GM18526 (cell line): ENCODE measurements around the gene ZNF277.

Source experiments
- POLR2A ChIP-seq: IDR thresholded peaks from 3 replicates; pipeline ENCODE4 v1.6.1; 2011; ENCODE audit not compliant: insufficient read length; ENCODE audit errors: extremely low read depth

Gene ZNF277

DNA sequence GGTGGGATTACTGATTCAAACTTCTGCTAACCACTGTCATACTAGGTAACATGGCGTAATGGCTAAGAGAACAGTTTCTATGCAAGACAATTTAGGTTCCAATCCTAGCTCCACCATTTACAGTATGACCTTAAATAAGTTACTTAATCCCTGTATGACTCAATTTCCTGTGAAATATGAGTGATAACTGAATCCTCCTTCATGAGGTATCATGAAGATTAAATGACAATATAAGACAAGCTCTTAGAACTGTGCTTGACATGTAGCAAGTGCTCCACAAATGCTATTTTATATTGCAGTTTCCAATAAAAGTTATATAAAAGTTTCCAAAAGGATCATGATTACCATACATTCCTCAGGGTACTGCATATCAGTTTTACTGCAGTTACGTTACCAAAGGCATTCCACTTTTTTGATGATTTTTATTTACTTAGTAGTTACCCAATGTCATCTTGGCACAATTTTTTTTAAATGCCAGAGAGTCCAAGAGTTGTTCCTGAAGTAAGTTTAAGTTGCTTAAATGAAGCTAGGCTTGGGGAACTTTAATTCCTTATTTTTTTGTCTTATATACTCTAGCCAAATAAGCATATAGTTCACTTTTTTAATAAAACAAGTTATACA, 7.3 kb upstream of the ZNF277 start:
- TF ChIP-seq POLR2A, result no peak

DNA sequence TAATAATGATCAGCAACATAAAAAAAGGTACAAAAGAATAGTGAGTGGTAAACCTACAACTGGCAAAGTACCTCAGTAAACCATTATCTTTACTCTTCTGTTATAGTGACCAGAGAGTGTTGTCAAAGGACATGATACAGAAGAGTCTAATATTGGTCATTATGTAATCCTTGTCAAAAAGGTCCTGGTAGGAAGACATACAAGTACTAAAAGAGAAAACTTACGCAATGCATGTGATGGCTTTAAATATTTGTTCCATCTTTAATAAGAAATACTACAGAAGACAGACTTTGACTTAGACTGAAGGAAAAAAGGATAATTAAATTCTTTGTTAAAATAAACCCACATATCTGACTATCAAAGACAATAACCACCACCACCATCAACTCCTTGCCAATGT, 6.8 kb upstream of the ZNF277 start:
- no peak for TF ChIP-seq POLR2A

DNA sequence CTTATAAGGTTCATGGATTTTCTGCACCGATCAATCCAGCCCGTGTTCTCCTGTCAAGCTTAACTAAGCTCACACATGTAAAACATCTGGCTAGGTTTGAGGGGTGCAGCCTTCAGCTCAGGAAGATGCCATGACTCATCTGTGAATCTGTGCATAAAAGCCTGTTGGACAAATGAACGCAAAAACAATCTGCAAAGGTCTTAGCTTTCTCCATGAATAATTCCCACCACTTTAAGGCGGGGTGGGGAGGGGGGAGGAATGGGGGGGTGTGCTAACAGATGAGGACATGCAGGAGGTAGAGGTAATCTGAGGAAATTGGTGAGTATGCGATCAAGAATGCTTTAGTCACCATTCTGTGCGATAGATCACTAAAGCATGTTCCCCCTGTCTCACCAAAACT, 5.1 kb upstream of the ZNF277 start:
- TF ChIP-seq POLR2A, result no peak

DNA sequence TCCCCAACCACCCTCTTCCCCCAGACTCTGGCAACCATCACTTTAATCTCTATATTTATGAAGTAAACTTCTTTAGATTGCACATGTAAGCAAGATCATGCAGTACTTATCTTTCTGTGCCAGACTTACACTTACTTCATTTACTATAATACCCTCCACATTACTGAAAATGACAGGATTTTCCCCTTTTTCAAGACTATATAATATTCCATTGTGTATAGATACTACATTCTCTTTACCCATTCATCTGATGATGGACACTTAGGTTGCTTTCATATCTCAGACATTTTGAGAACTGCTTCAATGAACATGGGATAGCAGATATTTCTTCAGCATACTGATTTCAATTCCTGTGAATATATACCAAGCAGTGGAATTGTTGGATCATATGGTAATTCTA, 4.7 kb upstream of the ZNF277 start:
- TF ChIP-seq POLR2A, result no peak

DNA sequence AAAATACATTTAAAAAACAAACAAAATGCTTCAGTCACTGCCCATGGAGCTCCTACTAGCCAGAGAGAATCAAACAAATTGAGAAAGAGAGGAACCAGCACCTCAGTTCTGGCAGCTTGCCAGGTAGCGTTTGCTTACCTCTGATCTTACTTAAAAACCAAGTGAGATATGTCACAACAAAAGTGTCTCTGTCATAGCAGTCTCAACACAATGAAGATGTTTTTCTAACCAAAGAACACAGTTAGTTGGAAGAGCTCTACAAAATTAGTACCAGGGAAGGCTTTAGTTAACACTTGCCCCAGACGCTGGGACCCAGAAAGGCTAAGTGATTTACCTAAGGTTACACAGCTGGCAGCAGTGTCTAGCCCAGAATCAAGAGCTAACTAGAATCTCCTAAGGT, 3.7 kb upstream of the ZNF277 start:
- TF ChIP-seq POLR2A, result no peak

DNA sequence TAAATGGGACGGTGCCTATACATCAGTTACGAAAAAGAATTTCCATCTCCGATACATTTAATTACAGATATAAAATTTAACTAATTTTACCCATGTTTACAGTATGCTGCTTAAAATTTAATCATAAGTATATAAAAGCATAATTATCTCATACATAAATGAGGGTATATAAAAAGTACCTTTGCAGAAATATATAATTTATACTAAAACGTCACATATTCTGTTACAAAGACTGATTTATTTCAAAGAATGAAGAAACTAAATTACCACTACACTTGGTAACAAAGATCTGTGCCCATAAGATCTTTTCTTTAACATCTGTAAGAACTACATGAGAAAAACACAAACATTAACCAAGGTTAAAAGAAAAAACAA, 3.1 kb upstream of the ZNF277 start:
- no peak for TF ChIP-seq POLR2A

DNA sequence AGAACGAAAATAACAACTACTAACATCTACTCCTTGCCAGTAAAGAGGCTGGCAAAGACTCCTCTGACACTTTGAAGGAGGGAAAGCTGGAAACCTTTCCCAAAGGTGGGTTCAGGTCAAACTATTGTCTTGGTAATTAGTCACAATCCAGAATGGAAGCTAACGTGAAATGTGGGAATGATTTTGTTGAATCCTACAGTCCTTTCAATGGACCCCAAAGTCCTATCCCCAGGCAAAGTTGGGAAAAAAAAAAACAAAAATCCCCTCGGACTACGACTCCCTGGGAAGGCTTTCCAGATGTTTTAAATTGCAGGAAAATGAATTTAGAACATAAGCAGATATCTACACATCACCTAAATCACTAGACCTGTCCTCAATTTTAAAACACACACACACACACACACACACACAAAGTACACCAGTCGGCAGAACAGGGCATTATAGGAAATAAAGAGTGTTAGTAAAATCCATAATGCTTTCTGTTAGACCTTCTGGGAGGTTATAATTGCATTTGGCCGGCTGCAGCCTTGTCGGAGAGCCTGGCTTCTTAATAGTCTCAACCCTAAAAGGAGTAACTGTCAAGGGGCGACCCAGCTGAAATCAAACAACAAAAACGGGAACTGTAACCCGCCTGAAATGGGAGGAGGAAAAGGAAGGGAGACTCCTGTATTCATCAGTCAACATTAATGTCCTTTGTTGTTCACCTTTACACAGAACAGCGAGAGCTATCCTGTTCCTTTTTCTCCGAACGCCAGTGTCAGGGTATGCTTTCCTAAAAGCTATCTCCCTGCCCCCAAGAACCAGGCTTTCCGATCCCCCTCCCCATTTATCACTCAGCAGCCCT, 1.8 kb upstream of the ZNF277 start:
- TF ChIP-seq POLR2A, result no peak

DNA sequence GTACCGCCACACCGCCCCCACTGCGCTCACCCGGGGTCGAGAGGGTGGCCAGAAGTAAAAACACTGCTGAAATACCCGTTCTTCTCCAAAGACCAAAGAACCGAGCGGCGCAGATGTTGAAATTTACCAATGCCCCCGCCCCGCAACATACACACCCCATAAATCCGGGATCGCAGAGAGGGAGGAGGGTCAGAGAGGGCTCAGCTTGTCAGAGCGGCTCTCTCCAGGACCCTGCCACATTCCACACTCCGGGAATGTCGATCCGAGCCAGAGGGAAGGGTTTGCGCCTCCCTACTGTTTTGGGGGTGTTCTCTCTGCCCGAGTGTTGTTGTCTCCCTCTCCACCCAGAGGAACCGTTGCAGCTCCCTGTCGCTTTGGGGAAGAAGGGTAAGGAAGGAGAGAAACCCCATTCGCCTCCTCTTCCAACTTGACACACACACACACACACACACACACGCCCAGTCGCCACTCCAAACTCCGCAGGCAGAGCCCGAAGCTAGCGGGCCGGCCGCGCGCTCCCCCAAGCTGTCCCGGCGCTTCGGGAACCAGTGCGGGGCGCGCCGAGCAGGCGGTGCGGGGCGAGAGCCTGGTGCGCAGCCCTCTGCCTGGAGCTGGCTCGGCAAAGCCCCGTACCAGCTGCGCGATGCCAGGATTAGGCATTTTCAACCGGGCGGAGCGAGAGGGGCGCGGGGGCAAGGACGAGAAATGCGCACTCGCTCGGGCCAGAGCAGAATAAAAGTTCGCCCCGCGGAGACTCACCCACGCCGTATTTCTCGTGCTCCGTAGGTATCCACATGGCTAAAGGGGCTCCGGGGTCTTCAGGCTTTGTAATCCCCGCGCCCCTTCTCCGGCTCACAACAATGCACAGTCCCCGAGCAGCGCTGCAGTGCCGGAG, 905 bp upstream of the ZNF277 start:
- no peak for TF ChIP-seq POLR2A

DNA sequence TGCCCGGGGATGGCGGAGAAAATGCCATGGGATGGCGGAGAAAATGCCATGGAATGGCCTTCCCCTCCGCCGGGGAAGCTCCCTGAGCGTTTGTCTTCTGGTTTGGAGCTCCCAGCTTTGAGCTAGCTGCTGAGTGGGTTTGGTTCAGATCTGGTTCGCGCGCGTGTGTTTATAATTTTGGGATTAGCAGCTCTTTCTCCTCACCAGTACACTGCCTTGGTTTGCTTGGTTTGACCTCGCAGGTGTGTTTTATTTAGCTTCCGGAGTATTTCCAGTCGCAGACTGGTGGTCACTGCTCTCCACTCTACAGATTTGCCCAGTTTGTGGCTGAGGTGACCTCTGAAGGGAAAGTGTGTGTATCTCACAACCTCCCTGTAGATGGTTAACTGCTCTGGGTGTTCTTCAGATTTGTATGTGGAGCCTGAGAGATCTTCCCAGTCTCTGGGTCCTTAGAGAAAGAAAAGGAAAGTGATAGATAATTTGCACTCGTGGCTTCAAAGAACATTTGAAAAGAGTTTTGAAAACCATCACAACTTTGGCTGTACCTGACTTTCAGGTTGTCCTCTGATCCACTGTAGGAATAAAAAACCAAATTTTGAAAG, 597 bp downstream of the ZNF277 start:
- TF ChIP-seq POLR2A, result no peak

DNA sequence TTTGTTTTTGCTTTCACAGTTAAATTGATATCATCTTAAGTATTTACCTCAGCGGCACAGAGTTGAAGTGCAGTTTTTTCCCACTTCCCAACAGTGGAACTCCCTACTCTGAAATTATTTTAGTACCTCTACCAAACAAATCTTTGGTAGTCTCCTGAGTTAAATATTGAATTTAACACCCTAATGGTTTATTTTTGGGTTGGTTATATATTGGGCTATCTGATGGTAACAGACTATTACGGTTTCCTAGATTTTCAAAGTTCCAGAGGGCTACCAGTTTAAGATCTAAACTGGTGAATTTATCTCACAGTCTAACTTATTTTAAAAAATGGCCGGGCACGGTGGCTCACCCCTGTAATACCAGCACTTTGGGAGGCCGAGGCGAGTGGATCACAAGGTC, 1.3 kb downstream of the ZNF277 start:
- no peak for TF ChIP-seq POLR2A

DNA sequence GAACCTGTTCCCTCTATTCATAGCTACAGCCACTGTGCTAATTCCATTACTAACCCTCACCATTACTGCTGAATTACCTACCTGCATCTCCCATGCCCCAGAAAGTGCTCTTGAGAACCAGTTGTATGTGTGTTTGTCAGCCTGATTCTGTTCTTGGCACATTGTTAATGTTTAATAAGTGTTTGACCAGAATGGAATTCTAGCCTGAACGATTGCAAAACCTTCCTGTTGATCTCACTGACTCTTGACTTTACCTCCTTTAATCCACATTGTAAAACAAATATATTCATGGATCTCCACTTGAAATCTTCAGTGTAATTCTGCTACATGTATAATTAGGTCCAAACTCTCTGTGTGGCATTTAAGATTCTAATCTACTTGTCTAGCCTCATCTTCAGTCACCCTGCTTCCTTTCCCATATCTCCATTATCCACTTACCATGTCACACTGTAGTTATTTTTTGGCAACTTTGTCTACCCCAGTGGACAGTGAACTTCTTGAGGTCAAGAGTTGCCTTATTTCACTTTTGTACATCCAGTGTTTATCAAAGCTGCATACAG, 4.9 kb downstream of the ZNF277 start:
- TF ChIP-seq POLR2A, result no peak

DNA sequence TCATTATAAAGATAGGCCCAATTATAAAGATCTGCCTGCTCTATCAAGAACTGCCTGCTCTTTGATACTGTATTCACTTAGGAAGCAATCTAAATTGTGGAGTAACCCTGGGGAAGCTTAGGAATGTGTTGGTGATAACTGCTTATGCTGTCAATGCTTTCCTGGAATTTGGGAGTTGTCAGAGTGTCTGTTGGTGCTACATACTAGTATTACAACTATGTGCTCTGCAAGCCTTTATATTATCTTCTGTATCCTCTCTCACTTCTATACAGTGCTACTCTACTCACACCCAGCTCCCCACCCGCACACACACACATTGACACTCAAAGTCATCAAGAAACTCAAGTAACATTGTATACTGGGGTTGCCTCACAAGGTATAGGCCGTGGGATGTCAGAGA, 6.1 kb downstream of the ZNF277 start:
- TF ChIP-seq POLR2A, result no peak

DNA sequence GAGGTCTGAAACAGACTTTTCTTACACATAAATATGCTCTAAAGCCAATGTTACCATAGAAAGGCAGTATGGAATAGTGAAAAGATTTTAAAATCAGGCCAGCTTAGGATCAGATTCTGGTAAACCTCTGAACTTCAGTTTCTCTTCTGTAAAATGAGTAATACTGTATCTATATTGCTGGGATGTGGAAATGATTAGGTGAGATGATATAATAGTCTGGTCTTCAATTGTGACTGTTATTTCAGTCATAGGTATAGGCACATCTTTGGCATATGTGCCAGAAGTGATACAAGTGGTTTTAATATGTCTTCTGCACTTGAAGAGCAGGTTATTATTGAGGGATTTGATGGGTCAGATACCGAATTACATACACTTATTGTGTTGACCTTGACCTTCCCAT, 7.2 kb downstream of the ZNF277 start:
- no peak for TF ChIP-seq POLR2A

DNA sequence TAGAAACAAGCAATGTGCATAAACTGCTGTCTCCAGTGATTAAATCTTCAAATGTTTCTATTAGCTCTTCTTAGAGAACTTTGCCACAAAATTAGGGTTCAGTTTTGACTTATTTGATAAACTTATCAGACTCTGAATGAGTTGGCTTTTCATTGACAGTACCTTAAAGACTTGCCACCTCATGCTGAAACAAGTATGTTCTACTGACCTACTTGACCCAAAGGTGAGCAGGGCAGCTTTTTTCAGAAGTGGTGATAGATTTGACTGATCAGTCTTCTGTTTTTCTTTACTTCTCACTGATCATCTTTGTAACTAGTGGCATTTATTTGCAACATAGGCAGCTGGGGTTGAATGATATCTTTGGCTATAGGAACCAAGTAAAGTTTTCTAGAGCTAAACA, 7.8 kb downstream of the ZNF277 start:
- no peak for TF ChIP-seq POLR2A

DNA sequence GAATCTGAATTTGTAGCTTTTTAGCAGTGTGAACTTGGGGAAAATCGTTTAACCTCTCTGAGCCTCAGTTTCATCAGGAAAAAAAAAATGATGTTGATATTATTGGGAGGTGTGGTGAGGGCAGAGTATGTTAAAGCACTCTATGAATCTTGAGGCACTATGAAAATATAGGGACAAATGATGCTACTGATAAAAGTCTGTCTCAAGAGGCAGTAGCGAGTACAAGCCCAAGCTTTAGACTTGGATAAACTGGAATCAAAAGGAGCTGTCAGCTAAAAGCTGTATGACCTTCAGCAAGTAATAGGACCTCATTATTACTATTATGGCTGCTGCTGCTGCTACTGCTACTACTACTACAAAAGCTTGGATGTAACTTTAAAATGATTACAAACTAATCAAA, 8.4 kb downstream of the ZNF277 start:
- no peak for TF ChIP-seq POLR2A
